ENCODE results near the gene SLC10A1. TPM values are rescaled to one million over a fixed set of nuclear protein-coding genes. Genes with fewer than 3 reads are reported as not detected.

The SLC10A1 gene
- total RNA-seq, 1 experiment from 2014 or later: not detected

- Histone ChIP-seq H3K56ac (ENCODE audit: insufficient read length, low read depth, low read length) (no peak overlapping the region), H3K4ac (ENCODE audit: low read depth, low read length) (no peak overlapping the region), H2BK15ac (ENCODE audit: low read depth, low read length) (no peak overlapping the region), H2BK5ac (ENCODE audit: insufficient read length, low read length) (no peak overlapping the region), H2BK12ac (ENCODE audit: insufficient read length, low read depth, low read length) (no peak overlapping the region), H2BK120ac (ENCODE audit: low read depth, low read length, poor library complexity, severe bottlenecking) (no peak overlapping the region), H3K18ac (ENCODE audit: insufficient read length, low read depth, low read length) (no peak overlapping the region), H4K8ac (replicated peaks; ENCODE audit: insufficient read length, low read depth, low read length) (no peak overlapping the region), H3K27ac (ENCODE audit: insufficient read length, low read depth, low read length) (no peak overlapping the region), H2AFZ (ENCODE audit: low read length) (no peak overlapping the region), H3K23ac (ENCODE audit: insufficient read length, low read depth, low read length) (no peak overlapping the region), H3K4me1 (ENCODE audit: insufficient read depth, low read length) (no peaks in the 10 kb centered on the region), H3K4me2 (ENCODE audit: insufficient read depth, insufficient read length, low read length) (no peak overlapping the region), H4K5ac (ENCODE audit: insufficient read length, low read depth, low read length) (no peak overlapping the region), H4K91ac (ENCODE audit: insufficient read length, low read depth, low read length) (no peak overlapping the region), H3K79me2 (ENCODE audit: insufficient read depth, low read length) (no peaks in the 10 kb centered on the region), H3K9ac (ENCODE audit: extremely low read depth, insufficient read length, low read length) (no peak overlapping the region), H3K9me3 (ENCODE audit: control insufficient read depth, low read depth, low read length) (no peaks in the 10 kb centered on the region), H4K20me1 (ENCODE audit: control insufficient read depth, insufficient read depth, insufficient read length) (no peaks in the 10 kb centered on the region), H3K79me1 (ENCODE audit: insufficient read depth, low read depth, low read length, poor library complexity, severe bottlenecking) (no peaks in the 10 kb centered on the region), H3K14ac (ENCODE audit: insufficient read depth, low read length) (no peak overlapping the region), H2BK20ac (ENCODE audit: low read depth, low read length, poor library complexity, severe bottlenecking) (no peak overlapping the region), H2AK5ac (ENCODE audit: insufficient read length, low read length) (no peak overlapping the region), H3K27me3 (ENCODE audit: insufficient read depth, low read length) (no peaks in the 10 kb centered on the region), H3T11ph (ENCODE audit: low read length) (no peak overlapping the region), H3K23me2 (ENCODE audit: insufficient read length, low read depth, low read length, poor library complexity, severe bottlenecking) (no peaks in the 10 kb centered on the region)
- Mint-ChIP-seq H3K27me3 (ENCODE audit: low read depth) (no peaks in the 10 kb centered on the region; the same call in 1 of the 2 replicates), H3K27ac (no peak overlapping the region), H3K4me1 (peaks cover 9 to 10% of the 10 kb centered on the region in 2 experiments), H3K9me3 (no peaks in the 10 kb centered on the region; a peak in 1 of 5 replicates), H3K4me3 (no peak overlapping the region), H3K36me3 (ENCODE audit: insufficient read depth in 1 of 3, low read depth in 3 of 3) (no peaks in the 10 kb centered on the region; a peak in 1 of 7 replicates)
- no peak for TF ChIP-seq CTCF (conservative IDR thresholded peaks at IDR 0.05)
- no peak for DNase-seq
- no CpG with 5 or more reads among the region's 10 CpGs for WGBS (ENCODE audit: extremely low coverage, insufficient read length, low lambda C conversion rate)
Measured at GRCh38 chr14:69811868-69812252, 14.8 kb upstream of the SLC10A1 start.

Measured in H9 (cell line).